HL-60 (cell line): ENCODE measurements around the gene VSTM2L.

Source experiments
- DNase-seq, 2 experiments: peaks; one replicate each; pipeline ENCODE4 v3.0.0-alpha.2; 2010 to 2020; ENCODE audit warnings: low read depth in 1 of 2, low spot score in 1 of 2
- H3K27ac ChIP-seq: fragments of 250-450 bp; sonication (Bioruptor Pico); replicated peaks from 2 replicates; pipeline ENCODE4 v1.5.1; 2020; ENCODE audit warnings: mild to moderate bottlenecking, moderate library complexity
- H3K27me3 ChIP-seq: fragments of 250-450 bp; sonication (Bioruptor Pico); 2 replicates; pipeline ENCODE4 v1.5.1; 2021; ENCODE audit warnings: mild to moderate bottlenecking, moderate library complexity; ENCODE audit not compliant: insufficient read depth, poor library complexity, severe bottlenecking
- H3K4me3 ChIP-seq: replicated peaks from 2 replicates; pipeline ENCODE4 v1.5.1; 2011; ENCODE audit warnings: mild to moderate bottlenecking, control low read depth, low read length; ENCODE audit not compliant: insufficient read depth
- CTCF ChIP-seq: IDR thresholded peaks from one replicate; pipeline ENCODE4 v1.5.1; 2011; ENCODE audit warnings: low read length, control low read depth, inconsistent platforms; ENCODE audit not compliant: insufficient read depth
- GABPA ChIP-seq: IDR thresholded peaks from 2 replicates; pipeline ENCODE4 v1.6.1; 2012; ENCODE audit warnings: low read depth
- POLR2AphosphoS5 ChIP-seq: IDR thresholded peaks from 2 replicates; pipeline ENCODE4 v1.6.1; 2012; ENCODE audit warnings: low read depth
- REST ChIP-seq: IDR thresholded peaks from 2 replicates; pipeline ENCODE4 v1.6.1; 2012; ENCODE audit warnings: low read depth; ENCODE audit not compliant: insufficient replicate concordance
- SPI1 ChIP-seq: IDR thresholded peaks from 2 replicates; pipeline ENCODE4 v1.6.1; 2012; ENCODE audit warnings: low read depth, mild to moderate bottlenecking, borderline replicate concordance

Gene VSTM2L

GRCh38 chr20:37980876-37981275 is 77.9 kb downstream of the VSTM2L start:
- no peak for DNase-seq
- Histone ChIP-seq H3K27ac (no peak overlapping the region), H3K27me3 (no peaks in the 10 kb centered on the region), H3K4me3 (no peak overlapping the region)
- TF ChIP-seq REST (no peak), POLR2AphosphoS5 (no peak), GABPA (no peak), CTCF (no peak), SPI1 (no peak)

GRCh38 chr20:37981568-37981967 is 78.6 kb downstream of the VSTM2L start:
- Histone ChIP-seq H3K4me3 (no peak overlapping the region), H3K27ac (no peak overlapping the region), H3K27me3 (no peaks in the 10 kb centered on the region)
- no peak for DNase-seq
- TF ChIP-seq GABPA (no peak), REST (no peak), CTCF (no peak), POLR2AphosphoS5 (no peak), SPI1 (no peak)

GRCh38 chr20:37983286-37983685 is 80.4 kb downstream of the VSTM2L start:
- Histone ChIP-seq H3K27me3 (no peaks in the 10 kb centered on the region), H3K27ac (no peak overlapping the region), H3K4me3 (no peak overlapping the region)
- TF ChIP-seq REST (no peak), GABPA (no peak), CTCF (no peak), SPI1 (no peak), POLR2AphosphoS5 (no peak)
- no peak for DNase-seq
